HG03457 (cell line): Measurements from ENCODE around the gene MIS12.

Source experiments
- ATAC-seq: cut with Tn5 transposase; IDR thresholded peaks from one replicate; pipeline ENCODE4 v1.9.1; 2021; ENCODE audit warnings: moderate number of reproducible peaks; ENCODE audit not compliant: unreplicated experiment

The MIS12 gene, protein sequence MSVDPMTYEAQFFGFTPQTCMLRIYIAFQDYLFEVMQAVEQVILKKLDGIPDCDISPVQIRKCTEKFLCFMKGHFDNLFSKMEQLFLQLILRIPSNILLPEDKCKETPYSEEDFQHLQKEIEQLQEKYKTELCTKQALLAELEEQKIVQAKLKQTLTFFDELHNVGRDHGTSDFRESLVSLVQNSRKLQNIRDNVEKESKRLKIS

DNA sequence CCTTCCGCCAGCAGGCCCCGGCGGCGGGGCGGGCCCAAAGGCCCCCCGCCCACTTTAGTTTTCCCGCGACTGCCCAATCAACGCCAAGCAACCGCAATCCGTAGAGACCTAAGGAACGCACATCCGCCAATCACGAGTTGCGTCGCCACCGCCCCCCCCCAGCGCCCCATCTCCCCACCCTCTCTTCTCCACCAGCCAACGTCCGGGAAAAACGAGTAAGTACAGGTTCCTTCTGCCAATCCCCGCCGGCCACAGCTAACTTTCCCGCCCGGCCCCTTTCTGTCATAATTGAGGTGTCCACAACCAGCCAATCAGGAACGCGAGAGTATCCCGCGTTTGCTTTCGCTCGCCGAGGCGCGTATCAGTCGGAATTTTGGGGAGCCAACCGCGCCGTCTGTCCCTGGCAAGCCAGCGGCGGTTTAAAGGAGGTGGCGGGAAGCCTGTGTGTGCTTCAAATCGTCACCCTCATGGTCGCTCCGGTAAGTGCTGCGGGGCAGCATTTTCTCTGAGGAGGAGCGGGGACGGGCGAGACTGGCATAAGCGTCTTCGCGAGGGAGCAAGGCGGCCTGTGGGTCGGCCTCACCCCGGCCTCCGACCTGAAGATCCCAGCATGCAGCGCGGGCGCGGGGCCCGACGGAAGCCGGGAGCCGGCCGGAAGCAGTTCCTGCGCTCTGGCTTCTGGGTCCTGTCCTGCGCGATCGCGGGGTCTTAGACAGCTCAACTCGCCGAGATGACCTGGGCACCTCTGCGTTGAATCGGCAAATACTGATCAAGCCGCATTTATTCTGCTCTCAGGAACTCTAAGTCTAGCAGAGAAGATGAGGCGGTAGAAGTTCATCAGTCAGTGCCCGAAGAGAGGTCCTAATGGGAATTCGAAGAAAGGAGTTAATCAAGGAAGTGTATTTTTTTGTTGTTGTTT lies at the start of gene MIS12:
Gene MIS12 (plus strand): TSS at position 361 of the 919 bp plus-strand sequence. CDS start 2,297 bp downstream, outside the sequence.
- ATAC-seq = peak; percentile 56

DNA sequence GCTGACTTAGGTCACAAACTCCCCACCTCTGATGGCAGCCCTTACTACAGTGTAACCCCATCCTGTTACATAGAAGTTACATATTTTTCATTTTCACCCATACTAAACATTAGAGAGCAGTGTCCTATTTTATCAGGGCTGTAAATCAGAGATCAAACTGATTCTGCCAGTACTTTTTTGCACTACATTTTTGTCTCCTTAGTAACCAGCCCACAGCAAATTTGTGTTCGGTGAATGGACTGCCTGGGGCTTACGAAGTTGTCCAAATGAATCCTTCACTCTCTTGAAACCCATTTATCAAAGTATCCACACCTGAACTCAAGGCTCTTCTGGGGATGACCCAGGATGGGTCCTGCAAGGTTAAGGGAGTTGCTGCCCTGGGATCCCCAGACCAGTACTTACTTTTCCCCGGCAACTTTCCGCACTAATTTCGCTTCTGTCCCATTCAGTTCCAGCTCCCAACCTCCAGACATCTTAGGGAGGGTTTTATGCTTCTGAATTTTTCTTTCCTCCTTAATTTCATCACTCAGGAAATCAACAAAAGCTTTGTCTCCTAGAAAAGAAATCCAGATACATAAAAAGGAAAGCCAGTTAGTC lies 48.5 kb upstream of the MIS12 start:
- no peak for ATAC-seq

DNA sequence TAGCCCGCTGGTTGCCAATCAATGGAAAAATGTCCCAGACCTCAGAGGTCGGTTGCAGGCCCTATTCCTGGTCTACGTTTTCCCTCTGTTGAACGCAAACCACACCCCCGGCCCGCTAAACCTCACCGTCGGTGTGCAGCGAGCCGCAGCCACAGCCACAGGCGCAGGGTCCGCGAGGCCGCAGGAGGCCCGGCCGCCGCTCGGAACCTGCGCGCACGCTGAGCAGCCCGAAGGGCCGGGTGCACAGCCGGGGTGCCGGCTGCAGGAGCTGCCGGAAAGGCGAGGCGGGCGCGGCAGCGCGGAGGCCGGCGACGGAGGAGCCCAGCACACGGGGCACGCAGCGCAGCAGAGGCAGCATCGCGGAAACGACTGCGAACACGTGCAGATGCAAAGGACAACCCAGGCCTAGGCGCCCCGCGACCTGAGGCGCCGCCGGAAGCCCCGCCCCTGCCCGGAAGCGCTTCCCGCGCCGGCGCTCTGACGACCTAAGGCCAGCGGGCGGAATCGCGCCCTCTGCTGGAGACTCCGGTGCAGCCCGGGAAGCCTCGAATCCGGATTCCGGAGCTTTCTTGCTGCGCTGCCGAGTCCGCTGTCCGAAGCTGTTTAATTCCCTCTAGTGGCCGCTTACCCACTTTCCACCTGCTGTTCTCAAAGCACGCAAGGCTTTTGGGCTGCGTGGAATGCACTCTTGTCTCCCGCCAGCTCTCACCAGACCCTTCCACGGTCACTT lies 47.5 kb upstream of the MIS12 start, which contains the start of gene C1QBP:
Gene C1QBP (minus strand): TSS at position 440 of the 730 bp plus-strand sequence. CDS start 82 bp downstream, at position 358.
- peak; percentile 49 for ATAC-seq

DNA sequence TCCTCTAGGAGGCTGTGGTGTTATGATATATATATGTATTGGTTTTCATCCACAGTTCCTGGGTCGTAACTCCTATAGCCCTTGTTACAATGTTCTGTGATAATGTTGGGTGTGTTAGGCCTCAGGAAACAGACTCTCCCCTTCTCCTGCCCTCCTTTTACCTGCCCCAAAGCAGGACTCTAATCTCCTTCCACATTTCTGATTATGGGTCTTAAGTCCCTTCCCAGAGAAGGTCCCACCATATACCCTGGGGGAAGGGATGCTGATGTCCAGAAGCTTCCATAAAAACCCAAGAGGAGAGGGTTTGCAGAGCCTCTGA lies 47.0 kb upstream of the MIS12 start:
- peak; percentile 8 for ATAC-seq

DNA sequence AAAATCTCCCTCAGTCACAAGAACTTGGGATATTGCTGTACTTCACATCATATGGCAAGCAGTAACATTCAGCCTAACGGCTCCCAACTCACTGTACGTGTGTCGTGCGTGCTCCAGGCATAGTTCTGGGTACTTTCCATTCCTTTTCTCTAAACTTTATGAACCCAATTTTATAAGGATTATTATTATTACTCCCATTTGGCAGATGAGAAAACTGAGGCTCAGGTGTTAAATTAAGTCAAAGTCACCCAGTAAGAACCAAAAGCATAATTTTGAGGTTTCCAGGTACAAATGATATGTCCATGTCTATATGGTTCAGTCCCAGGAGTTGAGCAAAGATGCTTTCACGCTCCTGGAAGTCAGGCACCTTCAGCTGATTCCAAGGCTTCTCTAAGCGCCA lies 42.6 kb upstream of the MIS12 start:
- no peak for ATAC-seq

DNA sequence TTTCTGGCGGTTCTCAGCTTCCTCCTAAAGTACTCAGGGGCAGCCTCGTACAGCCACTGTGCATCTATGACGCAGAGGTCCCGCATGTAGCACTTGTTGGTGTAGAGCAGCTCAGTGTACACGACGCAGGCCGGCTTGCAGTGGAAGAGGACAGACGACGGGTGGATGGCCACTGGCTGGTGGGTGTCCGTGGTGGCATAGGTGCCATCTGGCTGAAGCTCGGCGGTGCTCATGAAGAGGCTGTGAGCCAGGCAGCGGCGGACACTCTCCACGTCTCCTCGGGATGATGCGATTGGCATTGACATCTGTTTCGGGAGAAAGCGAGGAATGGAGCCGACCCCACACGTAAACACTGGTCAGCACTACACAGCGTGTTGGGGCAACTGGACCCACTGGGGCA lies 42.2 kb upstream of the MIS12 start:
- no peak for ATAC-seq

DNA sequence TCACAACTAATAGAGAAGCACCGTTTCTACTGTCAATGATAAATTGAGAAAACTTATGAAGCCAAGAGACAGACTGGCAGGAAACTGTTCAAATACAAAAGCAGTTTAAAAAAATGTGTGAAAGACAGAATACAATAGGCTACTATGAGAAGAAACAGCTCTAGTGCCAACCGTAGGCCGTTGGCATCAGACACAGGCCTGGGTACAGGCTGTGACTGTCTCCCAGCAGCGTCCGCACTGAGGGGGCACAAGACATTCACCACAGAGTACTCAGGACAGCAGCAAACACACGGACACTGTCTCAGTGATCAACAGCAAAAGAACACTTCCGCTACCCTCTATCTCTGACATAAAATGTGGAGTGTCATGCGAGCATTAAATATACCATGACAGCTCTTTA lies 39.6 kb upstream of the MIS12 start:
- no peak for ATAC-seq

DNA sequence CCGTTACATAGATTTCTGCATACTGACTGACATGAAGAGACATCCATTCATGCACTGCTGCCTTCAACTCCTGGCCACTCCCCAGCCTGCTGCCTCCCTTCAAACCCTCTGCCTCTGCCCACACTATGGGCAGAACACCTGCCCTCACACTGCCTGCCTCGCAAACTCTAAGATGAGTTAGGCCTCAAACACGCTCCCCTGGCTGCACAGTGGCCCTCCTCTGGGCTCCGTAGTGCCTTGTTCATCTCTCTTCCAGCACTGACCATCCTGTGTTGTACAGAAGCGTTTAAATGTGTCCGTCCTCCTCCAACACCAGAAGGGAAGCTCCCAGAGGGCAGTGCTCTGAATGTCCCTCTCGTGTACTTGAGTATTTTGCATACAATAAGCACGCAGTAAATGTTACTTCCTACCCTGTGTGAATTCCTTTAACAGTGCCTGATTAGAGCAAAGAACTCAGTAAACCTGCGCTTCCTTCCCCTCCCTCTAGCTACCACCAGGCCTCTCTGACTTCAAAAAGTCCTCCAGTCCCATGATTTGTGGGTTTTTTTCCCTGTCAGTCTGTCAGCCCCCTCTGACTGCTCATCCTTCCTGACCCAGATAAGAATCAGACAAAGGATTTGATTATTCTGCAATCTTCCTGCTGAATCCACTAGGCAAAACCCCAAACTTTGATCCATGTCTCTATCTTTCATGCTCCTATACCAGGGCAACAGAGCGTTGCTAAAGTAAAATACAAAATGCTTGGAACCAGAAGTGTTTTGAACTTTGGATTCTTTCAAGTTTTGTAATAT lies 21.5 kb upstream of the MIS12 start:
- ATAC-seq = no peak

DNA sequence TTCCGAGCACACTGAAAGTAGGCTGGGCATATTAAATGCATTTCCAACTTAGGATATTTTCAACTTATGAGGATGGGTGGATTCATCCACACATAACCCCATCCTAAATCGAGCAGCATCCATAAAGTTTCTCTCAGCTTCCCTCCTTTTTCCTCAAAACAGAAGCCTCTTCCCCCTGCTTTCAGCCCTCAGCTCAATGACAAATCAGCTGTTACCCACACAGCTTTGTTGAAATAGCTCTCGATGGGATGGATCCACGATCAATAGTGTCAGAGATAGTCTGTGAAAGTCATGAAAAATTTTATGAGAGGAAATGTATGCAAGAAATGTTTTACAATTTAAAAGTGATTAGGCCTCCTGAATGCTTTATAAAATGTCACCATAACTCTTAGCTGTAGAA lies 20.1 kb upstream of the MIS12 start:
- ATAC-seq = no peak

DNA sequence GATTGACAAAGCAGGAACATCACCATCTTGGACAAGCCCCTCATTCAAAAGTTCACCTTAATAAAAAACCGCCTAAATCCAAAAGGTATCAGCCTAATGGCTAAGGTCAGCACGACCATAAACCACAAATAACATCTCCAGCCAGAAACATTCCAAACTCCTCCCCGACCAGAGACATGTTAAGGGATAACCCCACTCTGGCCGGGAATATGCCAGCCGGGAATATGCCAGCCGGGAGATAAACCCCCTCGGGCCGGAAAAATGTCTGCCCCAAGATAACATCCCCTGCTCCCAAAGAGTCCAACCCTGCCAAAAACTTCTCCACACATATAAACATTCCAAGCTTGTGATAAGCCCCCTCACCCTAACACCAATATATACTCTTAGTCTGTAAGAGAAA lies 18.9 kb upstream of the MIS12 start:
- no peak for ATAC-seq

DNA sequence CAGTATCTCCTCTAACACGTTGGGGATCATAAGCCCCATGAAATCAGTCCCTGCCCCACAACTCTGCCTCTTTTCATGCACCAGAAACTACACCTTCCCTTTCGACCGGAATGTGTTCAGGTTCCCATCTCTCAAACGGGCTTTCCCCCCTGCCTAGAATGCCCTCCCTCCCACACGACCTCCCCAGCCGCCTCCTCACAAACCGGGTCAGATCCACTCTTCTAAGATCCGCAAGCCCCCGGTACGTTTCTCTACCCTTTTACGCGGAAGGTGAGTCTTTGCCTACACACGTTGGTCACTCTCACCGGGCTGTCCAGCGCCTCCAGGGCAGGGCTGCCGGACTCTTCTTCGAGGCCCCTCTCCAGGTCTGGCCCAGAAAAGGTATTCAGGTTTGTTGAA lies 18.3 kb upstream of the MIS12 start:
- no peak for ATAC-seq

DNA sequence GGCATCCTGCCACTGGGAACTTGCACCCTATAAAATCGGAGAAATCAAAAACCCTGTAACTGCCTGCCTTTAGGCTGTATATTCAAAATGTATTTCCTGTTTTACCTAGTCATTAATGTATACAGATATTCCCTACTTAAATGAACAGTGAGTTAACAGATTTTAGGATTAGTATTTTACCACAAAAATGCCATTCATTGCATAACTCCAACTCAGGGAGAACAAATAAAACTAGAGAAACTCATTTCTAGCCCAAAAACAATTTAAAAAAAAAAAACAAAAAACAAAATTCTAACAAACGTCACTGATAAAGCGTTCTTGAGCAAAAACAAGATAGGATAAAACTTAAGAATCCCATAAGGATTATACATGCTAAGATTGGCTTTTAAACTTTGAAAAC lies 13.9 kb upstream of the MIS12 start:
- no peak for ATAC-seq

DNA sequence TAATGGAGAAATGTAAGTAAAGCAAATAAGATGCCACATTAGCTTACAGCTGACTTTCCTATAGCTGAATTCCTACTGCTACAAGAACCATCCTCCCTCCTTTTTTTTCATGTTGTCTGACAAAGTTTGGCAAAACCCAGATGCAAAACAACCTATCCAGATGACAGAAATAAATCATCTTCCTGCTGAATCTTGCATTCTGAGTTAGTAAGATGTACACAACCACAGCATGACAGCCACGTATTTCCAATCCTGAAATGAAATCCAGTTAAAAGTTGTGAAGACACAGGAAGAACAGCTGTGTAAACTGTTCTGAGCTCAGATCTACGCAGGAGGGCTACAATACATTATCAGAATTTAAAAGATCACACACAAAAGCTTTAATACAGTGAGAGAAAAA lies 12.5 kb upstream of the MIS12 start:
- no peak for ATAC-seq

DNA sequence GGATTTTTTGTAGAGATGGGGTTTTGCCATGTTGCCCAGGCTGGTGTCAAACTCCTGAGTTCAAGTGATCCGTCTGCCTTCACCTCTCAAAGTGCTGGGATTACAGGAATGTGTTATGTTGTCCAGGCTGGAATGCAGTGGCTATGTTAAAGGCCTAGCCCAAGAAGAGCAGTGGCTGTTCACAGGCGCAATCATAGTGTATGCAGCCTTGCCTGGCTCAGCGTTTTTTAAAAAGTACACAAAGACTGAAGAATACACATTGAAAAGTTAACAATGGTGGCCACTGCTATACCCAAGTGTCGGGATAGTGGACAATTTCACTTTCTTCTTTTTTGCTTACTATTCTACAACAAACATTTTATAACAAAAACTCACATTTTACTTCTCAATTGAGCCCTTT lies 7.4 kb upstream of the MIS12 start:
- no peak for ATAC-seq

DNA sequence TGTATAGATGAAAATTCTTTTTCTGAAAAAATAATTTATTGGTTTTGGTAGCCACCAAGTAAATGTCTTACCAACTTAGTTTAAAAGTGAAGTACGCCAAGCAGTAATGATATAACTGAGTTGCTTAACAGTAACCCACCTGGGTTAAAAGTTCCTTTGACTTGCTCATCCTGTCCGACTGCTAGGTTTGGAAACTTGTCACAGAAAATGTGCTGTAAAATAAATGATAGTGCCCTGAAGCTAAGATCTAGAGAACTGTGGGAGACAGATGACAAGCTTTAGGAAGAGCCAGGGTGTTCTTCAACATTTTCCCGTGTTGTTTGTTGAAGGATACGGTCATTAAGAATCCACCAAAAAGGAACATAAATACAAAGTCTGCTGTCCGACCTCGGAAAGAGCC lies 5.4 kb upstream of the MIS12 start:
- ATAC-seq = no peak

DNA sequence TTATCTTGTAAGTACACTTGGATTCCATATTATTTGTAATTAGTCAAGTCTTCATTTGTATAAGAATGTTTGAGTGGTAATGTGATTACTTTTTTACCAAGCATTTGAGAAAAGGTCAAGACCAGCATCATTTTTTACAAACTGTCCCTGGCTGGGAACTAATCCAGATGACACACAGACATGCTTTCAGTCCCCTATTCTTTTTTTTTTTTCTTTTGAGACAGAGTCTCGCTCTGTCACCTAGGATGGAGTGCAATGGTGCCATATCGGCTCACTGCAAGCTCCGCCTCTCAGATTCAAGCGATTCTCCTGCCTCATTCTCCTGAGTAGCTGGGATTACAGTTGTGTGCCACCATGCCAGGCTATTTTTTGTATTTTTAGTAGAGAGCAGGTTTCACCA lies 4.9 kb upstream of the MIS12 start:
- ATAC-seq = no peak

DNA sequence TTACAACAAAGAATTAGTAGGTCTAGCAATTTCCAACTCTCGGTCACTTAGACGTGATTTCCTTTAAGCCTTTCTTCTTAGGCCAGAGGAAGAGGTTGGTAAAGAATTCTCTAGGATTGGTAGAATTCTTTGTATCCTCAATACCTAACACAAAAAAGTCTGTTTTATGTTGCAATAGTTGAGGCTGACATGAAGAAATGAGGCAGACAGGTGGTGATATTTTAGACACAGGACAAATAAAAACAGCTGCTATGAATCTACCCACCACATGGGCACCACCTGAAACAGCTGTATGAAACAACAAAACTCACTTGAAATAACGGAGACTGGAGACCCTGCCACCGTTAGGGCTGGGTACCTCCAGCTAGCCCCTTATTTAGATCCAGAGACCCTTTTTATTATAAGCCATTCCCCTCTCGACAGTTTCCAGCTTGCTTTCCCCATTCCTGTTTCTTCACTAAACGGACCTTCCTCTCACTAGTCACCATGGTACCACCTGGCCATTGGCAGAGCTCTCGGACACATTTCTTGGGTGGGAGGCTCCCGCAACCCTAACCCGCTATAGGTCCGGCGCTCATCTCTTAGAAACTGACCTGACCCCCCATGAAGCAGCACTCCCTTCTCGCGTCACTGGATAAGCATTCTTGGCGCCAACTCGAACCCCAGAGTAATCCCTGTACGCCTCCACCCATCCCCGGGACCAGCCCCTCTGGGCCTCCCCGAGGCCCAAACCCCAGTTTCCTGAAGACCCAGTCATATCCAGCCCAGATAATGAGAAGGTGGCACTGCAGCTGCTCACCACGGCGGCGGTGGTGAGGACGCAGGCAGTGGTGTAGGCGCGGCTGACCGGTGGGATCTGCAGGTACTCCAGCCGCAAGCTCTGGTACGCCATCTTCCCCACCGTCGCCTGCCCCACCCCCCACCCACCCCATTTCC lies 828 bp upstream of the MIS12 start, which contains the start of gene DERL2:
Gene DERL2 (minus strand): TSS at position 909 of the 936 bp plus-strand sequence. CDS start 17 bp downstream, at position 892.
- ATAC-seq = peak; percentile 5

DNA sequence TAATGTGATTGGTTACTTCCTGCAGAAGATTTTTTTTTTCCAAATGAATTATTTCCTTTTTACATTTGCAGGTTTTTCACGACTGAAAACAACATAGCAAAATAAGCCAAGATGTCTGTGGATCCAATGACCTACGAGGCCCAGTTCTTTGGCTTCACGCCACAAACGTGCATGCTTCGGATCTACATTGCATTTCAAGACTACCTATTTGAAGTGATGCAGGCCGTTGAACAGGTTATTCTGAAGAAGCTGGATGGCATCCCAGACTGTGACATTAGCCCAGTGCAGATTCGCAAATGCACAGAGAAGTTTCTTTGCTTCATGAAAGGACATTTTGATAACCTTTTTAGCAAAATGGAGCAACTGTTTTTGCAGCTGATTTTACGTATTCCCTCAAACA lies 2.4 kb downstream of the MIS12 start:
- ATAC-seq = no peak

DNA sequence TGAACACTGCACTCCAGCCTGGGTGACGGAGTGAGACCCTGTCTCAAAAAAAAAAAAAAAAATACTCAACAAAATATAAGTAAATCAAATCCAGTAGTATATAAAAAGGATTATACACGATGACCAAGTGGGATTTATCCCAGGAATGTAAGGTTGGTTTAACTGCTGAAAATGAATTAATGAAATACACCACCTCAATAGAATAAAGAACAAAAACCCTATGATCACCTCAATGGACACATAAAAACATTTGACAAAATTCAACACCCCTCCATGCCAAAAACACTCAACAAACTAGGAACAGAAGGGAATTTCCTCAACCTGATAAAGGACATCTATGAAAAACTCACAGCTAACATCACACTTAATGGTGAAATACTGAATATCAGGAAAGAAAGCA lies 6.6 kb downstream of the MIS12 start:
- no peak for ATAC-seq
